ENCODE measurements around the gene TTLL5. TPM values are rescaled to one million over a fixed set of nuclear protein-coding genes. Genes with fewer than 3 reads are reported as not detected.

TTLL5 gene
- 24.8 and 29.1 TPM in 2 replicates for total RNA-seq

GRCh38 chr14:75660630-75661498 is at the start of gene TTLL5, which contains the start of gene ERG28:
TTLL5 (plus strand) TSS chr14:75661246; CDS start chr14:75663150, 1,904 bp downstream.
ERG28 (minus strand) TSS chr14:75660876; CDS start chr14:75657502, 3,374 bp downstream.

GRCh38 chr14:75981426-75982265 is 320.6 kb downstream of the TTLL5 start, which contains the start of gene TGFB3:
TGFB3 (minus strand) TSS chr14:75981995; CDS start chr14:75980893, 1,102 bp downstream.

GRCh38 chr14:75985618-75986438 is 324.8 kb downstream of the TTLL5 start, which contains the start of gene IFT43:
IFT43 (plus strand) TSS chr14:75985763; CDS start chr14:75985787, 24 bp downstream.

Other genes with a start within 250 kb of the TTLL5 start
- 18.9 and 24.4 TPM in 2 replicates for gene JDP2, start 233.2 kb upstream of the TTLL5 start, total RNA-seq
- gene BATF, start 138.8 kb upstream of the TTLL5 start, total RNA-seq: 0.12 and 1.8 TPM in 2 replicates
- gene FLVCR2, start 82.6 kb upstream of the TTLL5 start, total RNA-seq: 0.75 and 0.79 TPM in 2 replicates
- 4.6 and 6.3 TPM in 2 replicates for gene ERG28, start 370 bp upstream of the TTLL5 start, total RNA-seq